Measurements from ENCODE around the gene TAT.
"Not testable (repeated sequence)": the region's sequence is repeated elsewhere in the genome, so short reads cannot be mapped to it uniquely, and the experiment has no call there.

Gene TAT

GRCh38 chr16:71584543-71585317, 7.8 kb upstream of the TAT start:
- DNase-seq: no peak

- not testable (repeated sequence) for DNase-seq
Measured at GRCh38 chr16:71582553-71582848, 5.6 kb upstream of the TAT start.

DNA sequence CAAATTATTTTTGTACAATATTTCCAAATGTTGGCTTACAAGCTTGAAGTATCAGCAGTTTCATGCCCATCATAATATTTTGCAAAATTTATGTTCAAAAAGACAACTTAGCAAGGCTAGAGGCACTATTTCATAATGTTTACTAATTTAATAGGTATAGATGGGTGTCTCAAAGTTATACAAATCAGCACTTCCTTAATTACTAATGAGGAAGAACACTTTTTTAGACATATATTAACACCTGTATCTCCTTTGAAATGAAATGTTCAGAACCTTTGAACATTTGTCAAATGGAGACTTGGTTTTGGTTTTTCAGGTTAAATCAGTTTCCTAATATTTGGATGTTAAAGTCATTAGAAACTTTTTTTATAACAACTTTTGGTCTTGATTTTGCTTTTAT, 2.2 kb downstream of the TAT start:
- no peak for DNase-seq

- no peak for DNase-seq
Measured at GRCh38 chr16:71573387-71574094, 3.4 kb downstream of the TAT start.

DNA sequence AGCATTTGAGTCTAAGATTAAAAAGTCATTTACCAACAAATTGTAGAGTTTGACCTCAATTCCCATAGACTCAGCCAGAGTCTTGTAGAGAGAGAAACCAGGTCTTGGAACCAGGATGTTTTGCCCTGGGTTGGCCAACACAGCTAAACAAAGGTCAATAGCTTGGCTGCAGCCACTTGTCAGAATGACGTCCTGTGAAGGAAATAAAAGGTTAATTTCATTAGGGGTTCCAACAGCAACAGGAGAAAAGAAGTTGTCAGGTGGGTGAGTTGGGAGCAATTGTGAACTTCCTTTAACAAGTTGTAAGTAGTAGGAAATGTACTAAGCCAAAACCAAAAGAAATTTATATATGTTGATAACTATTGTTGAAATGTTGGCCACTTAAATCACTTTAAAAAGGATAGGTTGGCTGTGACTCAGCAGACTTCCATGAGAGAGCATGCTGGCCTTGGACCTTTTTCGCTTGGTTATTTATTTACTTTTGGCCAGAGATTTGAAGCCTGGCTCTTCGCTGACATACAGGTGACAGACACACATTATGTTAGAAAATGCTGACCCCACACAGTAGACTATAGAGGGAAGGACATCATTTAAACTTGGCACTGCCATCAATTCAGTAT, 4.3 kb downstream of the TAT start:
- no peak for DNase-seq

DNA sequence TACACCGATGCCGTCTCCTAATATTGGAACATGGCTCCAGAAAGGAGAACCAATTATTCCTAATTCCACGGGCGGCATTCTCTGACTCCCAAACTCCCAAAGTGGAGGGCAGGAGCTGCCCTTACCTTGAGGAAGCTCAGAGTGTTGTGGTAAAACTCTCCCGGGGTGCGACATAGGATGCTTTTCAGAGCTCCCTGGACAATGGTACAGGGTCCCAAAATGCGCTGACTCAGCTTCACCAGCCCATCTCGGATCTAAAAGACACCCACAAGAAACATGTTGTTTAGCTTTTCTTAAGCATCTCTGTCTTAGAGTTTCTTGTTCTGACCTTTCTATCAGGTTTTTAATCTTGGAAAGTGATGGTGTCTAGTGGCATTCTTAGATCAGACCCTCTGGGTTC, 6.7 kb downstream of the TAT start:
- DNase-seq: no peak

- no peak for DNase-seq
Measured at GRCh38 chr16:71569621-71570020, 7.3 kb downstream of the TAT start.

DNA sequence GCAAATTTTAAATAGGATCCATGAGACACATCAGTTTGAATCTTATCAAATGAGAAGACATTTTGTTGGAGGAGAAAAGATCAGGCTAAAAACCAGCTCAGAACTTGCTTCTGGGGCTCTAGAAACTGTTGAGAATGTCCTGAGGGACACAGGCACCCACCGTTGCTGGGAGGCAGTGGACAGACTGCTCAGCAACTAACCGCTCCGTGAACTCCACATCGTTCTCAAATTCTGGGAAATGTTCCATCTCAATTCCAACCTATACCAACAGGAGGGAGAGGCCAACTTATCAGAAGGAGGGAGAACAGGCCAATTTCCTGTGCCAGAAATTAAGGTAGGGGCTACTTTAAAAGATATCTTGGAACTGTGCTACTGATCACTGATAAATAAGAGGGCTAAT, 8.3 kb downstream of the TAT start:
- no peak for DNase-seq

- DNase-seq: no peak
Measured at GRCh38 chr16:71567931-71568330, 9.0 kb downstream of the TAT start.

DNA sequence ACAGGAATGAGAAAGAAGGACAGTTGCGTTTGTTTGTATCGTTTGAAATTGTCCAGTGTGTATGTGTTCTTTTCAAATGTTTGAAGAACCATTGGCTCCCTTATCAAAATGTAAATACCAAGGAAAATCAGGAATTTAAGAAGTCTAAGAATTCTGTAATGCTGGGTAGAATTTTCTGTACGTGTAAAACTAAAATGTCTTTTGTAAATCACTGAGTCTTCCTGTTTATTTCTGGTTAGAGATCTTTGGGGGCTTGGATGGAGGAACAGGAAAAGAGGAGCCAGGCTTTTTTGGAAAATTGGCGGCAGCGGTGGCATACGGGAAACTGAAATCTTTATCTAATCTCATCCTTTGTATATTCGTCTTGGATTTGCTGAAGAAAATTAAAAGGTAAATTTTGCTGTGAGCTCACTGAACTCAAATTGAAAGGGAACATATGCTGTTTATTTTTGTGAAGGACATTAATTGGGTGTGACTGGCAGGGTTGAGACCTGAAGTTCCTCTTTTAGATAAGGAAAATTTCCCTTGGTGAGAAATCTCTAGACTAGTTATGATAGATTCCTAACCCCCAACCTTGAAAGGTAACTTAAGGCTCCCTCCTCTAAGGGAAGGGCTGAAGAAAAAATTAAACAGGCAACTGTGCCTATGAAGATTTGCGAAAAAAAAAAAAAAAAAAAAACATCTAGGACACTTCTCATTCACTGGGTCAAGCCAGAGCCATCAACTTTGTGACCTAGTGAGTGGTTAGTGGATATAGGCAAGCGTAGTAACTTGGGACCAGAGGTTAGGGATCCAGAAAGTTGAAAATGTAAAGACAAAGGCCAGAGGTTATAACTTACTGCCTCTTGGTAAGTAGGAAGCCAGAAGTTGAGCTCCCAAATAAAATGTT, 10.8 kb downstream of the TAT start:
- no peak for DNase-seq

GRCh38 chr16:71564335-71564967, 12.4 kb downstream of the TAT start:
- DNase-seq: no peak

DNA sequence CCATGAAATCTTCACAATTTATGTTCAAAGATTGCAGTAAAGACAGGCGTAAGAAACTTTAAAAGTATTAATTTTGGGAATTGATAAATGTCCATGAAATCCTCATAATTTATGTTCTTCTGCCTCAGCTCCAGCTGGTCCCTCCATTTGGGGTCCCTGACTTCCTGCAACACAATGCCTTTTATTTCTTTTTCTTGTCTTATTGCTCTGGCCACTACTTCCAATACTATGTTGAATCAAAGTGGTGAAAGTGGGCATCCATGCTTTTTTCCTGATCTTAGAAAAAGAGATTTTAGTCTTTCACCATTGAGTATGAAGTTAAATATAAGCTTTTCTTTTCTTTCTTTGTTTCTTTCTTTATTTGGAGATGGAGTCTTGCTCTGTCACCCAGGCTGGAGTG, 14.3 kb downstream of the TAT start:
- DNase-seq: no peak

DNA sequence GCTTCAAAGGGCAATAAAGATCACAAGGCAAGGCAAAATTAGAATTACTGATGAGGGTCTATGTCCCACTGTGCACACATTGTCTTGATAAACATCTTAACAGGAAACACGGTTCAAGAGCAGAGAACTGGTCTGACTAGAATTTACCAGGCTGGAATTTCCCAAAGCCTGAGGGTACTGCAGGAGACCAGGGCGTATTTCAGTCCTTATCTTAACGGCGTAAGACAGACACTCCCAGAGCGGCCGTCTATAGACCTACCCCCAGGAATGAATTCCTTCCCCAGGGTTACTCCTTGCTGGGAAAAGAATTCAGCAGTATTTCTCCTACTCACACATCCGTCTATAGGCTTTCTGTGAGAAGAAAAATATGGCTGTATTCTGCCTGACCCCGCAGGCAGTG, 15.0 kb downstream of the TAT start:
- DNase-seq: not testable (repeated sequence)

DNA sequence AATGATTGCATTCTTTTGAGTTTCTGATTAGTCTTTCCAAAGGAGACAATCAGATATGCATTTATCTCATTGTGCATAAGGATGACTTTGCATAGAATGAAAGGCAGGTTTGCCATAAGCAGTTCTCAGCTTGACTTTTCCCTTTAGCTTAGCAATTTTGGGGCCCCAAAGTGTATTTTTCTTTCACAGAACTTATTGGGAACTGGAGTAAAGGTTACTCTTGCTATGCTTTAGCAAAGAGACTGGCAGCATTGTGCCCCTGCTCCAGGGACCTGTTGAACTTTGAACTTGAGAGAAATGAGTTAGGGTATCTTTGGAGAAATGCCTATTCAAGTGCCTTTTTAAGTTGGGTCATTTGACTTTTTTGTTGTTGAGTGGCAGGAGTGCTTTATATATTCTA, 17.0 kb downstream of the TAT start:
- DNase-seq: no peak

DNA sequence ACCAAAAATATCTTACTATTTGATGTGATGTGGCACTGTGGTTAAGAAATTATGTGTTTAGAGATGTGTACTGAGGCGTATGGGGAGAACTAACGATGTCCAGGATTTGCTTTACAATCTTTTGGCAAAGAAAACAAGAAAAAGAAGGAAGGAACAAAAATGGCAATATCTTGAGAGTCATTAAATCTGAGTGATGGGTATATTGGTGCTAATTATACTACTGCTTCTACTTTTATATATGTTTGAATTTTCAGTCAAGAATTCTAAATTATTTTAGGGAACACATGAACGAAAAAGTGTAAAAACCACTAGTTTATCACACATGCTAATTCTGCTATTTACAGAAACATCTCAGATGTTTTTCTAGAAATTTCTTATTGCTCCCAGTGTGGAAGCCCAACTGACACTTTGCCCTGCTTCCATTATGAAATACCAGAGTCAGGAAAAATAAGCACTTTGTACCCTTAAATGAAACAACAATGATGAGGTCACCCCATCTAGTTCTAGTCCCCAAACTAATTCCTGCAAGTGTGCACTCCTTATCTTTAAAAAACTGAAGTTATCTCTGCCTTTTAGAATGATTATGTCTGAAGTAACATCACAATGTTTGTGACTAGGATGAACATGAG, 18.8 kb downstream of the TAT start:
- no peak for DNase-seq

GRCh38 chr16:71557299-71557698, 19.6 kb downstream of the TAT start:
- no peak for DNase-seq

DNA sequence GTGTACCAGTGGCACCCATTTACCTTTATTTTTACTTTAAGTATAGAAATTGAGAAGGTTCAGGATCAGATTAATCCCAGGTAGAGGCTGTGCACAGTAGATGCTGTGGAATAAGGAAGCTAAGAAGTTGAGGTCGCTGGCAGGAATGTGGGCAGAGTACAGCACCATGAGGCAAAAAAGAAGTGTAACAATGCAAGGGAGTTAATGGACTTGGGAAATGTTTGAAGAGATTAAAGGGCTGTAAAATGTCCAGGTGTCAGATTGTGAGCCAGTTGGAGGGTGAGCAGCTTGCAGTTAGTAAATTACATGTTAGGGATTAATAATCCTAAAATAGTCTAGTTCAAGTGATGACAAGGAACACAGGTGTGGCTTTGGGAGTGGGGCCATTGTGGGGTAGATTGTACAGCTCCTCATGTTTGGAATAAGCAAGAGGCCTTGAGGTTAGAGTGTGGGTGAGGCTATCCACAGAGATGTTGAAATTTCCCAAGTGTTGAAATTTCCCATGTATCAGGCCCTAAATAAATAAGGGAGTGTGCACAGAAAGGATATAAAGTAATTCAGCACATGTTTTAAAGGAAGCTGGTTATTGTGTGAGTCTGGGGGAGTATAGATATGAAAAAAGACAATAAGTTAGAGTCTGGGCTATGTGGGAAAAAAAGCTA, 21.5 kb downstream of the TAT start:
- DNase-seq: no peak

DNA sequence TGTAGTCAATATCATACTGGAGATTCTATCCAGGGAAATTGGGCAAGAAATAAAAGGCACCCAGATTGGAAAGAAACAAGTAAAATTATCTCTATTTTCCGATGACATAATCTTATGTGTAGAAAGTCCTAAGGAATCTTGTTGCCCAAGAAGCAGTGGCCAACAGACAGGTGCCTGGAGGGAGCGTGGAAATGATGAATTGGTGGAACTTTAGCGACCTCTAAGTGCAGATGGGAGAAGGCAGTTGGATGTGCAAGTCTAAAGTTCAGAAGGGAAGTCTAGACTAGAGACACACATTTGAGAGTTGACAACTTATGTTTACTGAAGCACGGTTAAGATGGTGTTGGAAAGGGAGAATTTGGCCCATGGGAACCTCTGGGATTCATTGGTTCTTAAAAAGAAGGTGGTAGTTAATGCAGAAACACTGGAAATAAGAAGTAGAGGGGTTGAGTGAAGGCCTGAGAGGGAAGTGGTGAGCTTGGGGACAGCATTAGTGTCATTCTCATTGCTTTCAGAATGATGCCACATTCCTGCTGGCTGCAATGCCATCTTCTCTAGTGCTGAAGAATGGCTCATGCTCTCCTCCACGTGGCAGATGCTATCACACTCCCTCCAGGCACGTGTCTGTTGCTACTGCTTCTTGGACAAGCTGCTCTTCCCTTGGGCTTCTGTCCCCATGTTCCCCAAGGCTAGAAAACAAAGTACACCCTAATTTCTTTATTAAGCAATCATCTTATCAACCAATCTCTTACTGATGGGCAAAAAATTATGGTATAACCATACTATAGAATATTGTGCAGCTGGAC, 24.0 kb downstream of the TAT start:
- DNase-seq: no peak

DNA sequence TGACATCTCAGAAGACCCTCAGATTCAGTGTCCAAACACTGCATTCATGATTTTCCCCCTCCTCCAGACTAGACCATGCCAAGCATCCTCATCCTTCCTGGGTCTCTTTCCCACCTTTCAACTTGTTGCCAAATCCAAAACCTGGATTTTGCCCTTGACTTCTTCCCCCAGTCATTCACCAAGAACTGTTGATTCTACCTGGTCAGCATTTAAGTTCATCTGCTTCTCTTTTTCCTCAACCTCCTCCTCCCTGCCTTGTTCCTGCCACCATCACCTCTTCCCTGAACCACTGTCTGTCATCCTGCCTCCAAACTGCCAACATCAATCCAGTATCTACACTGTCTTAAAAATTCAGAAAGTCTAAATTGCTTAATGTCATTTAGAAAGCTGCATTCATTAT, 29.7 kb downstream of the TAT start:
- no peak for DNase-seq

GRCh38 chr16:71542377-71542776, 34.5 kb downstream of the TAT start:
- peak; percentile 21 for DNase-seq

GRCh38 chr16:71537643-71538042, 39.2 kb downstream of the TAT start:
- no peak for DNase-seq
